IMR-90 (cell line): Measurements from ENCODE around the gene INPP5B. TPM values are rescaled to one million over a fixed set of nuclear protein-coding genes. Genes with fewer than 3 reads are reported as not detected.

ENCODE experiments used
- ATAC-seq: fragments of 200-7000 bp; cut with Tn5 transposase; 2 replicates; pipeline ENCODE4 v1.9.1; 2020; ENCODE audit warnings: low read depth, mild to moderate bottlenecking, moderate library complexity
- BruUV-seq: library from RNA; stranded (reverse); fragments of 400-500 nt; replicated peaks from 2 replicates; lab custom pipeline; 2021; lab: Mats Ljungman, UMichigan
- CTCF ChIA-PET: fragments of 300-600 bp; formaldehyde crosslinking; extraction: SDS; loops from one replicate; lab custom pipeline; 2021; ENCODE audit warnings: antibody characterized with exemption; lab: Yijun Ruan, JAX
- POLR2A ChIA-PET: fragments of 300-600 bp; sonication (Branson Sonifier 250); formaldehyde crosslinking; loops from one replicate; lab custom pipeline; 2022; ENCODE audit warnings: antibody characterized with exemption; ENCODE audit not compliant: unreplicated experiment; lab: Charles Lee
- DNase-seq: peaks from one replicate; pipeline ENCODE4 v3.0.0; 2013
- H2AFZ ChIP-seq: replicated peaks from 2 replicates; pipeline ENCODE3; 2013; ENCODE audit warnings: low read length, mild to moderate bottlenecking; ENCODE audit not compliant: poor library complexity
- H2AK5ac ChIP-seq: 2 replicates; pipeline ENCODE4 v1.6.1; 2013; ENCODE audit warnings: low read depth, low read length, inconsistent platforms
- H2AK9ac ChIP-seq: replicated peaks from 2 replicates; pipeline ENCODE3; 2013; ENCODE audit warnings: mild to moderate bottlenecking, low read depth, low read length, moderate library complexity; ENCODE audit not compliant: poor library complexity
- H2BK120ac ChIP-seq: 2 replicates; pipeline ENCODE4 v1.6.1; 2013; ENCODE audit warnings: low read depth, low read length, inconsistent platforms
- H2BK15ac ChIP-seq: 3 replicates; pipeline ENCODE4 v1.6.1; 2013; ENCODE audit warnings: low read depth, low read length, inconsistent platforms
- H2BK20ac ChIP-seq: 2 replicates; pipeline ENCODE4 v1.6.1; 2013; ENCODE audit warnings: low read depth, mild to moderate bottlenecking, inconsistent platforms, low read length, moderate library complexity
- H2BK5ac ChIP-seq: 2 replicates; pipeline ENCODE4 v1.6.1; 2013; ENCODE audit warnings: mild to moderate bottlenecking, low read depth, low read length, inconsistent platforms; ENCODE audit not compliant: poor library complexity, severe bottlenecking
- H3K14ac ChIP-seq: replicated peaks from 2 replicates; pipeline ENCODE4 v1.6.1; 2013; ENCODE audit warnings: low read depth, low read length, inconsistent platforms
- H3K18ac ChIP-seq: 2 replicates; pipeline ENCODE4 v1.6.1; 2013; ENCODE audit warnings: low read depth, low read length, control low read depth
- H3K23ac ChIP-seq: 2 replicates; pipeline ENCODE4 v1.6.1; 2013; ENCODE audit warnings: low read depth, low read length, inconsistent platforms
- H3K27ac ChIP-seq: 2 replicates; pipeline ENCODE4 v1.5.1; 2013; ENCODE audit warnings: mild to moderate bottlenecking, control low read depth, low read length; ENCODE audit not compliant: insufficient read depth
- H3K27me3 ChIP-seq: 2 replicates; pipeline ENCODE4 v1.6.1; 2013; ENCODE audit warnings: low read length; ENCODE audit not compliant: control insufficient read depth, insufficient read depth
- H3K36me3 ChIP-seq: 2 replicates; pipeline ENCODE4 v1.6.1; 2013; ENCODE audit warnings: low read length, mixed read lengths; ENCODE audit not compliant: control insufficient read depth, insufficient read depth
- H3K4ac ChIP-seq: 2 replicates; pipeline ENCODE4 v1.6.1; 2013; ENCODE audit warnings: low read depth, low read length, inconsistent platforms
- H3K4me1 ChIP-seq: 2 replicates; pipeline ENCODE4 v1.6.1; 2013; ENCODE audit warnings: low read length, mixed read lengths; ENCODE audit not compliant: control insufficient read depth, insufficient read depth
- H3K4me2 ChIP-seq: 2 replicates; pipeline ENCODE4 v1.6.1; 2013; ENCODE audit warnings: low read depth, mild to moderate bottlenecking, control low read depth, low read length, moderate library complexity
- H3K4me3 ChIP-seq: 2 replicates; pipeline ENCODE4 v1.5.1; 2013; ENCODE audit warnings: low read depth, mild to moderate bottlenecking, control low read depth, low read length, moderate library complexity; ENCODE audit not compliant: insufficient read depth
- H3K56ac ChIP-seq: 2 replicates; pipeline ENCODE4 v1.6.1; 2013; ENCODE audit warnings: low read length, inconsistent platforms; ENCODE audit not compliant: insufficient read depth; ENCODE audit errors: extremely low read depth
- H3K79me1 ChIP-seq, 2 experiments: 2 replicates each; pipeline ENCODE4 v1.6.1; 2013; ENCODE audit warnings: low read length in 2 of 2, inconsistent platforms in 1 of 2, low read depth in 1 of 2
- H3K9ac ChIP-seq: 2 replicates; pipeline ENCODE4 v1.6.1; 2013; ENCODE audit warnings: low read depth, low read length, control low read depth
- H3K9me1 ChIP-seq: 2 replicates; pipeline ENCODE4 v1.6.1; 2013; ENCODE audit warnings: low read length, inconsistent platforms; ENCODE audit not compliant: insufficient read depth
- H3K9me3 ChIP-seq: 2 replicates; pipeline ENCODE4 v1.6.1; 2013; ENCODE audit warnings: low read length; ENCODE audit not compliant: control insufficient read depth, insufficient read depth
- H4K20me1 ChIP-seq: 2 replicates; pipeline ENCODE4 v1.6.1; 2013; ENCODE audit warnings: low read length, inconsistent platforms; ENCODE audit not compliant: insufficient read depth
- H4K5ac ChIP-seq: 2 replicates; pipeline ENCODE4 v1.6.1; 2013; ENCODE audit warnings: mild to moderate bottlenecking, low read depth, low read length, control low read depth
- H4K8ac ChIP-seq, 2 experiments: 2 replicates each; pipeline ENCODE4 v1.6.1; 2013; ENCODE audit warnings: low read depth in 2 of 2, low read length in 2 of 2, control low read depth in 1 of 2, inconsistent platforms in 1 of 2
- H4K91ac ChIP-seq: 2 replicates; pipeline ENCODE4 v1.6.1; 2013; ENCODE audit warnings: low read depth, low read length, inconsistent platforms; ENCODE audit not compliant: insufficient read depth
- BHLHE40 ChIP-seq: fragments of 150-350 bp; IDR thresholded peaks from 2 replicates; pipeline ENCODE4 v1.6.1; 2016; ENCODE audit warnings: mild to moderate bottlenecking, low read depth, low read length
- CEBPB ChIP-seq: IDR thresholded peaks from 2 replicates; pipeline ENCODE4 v1.6.1; 2012; ENCODE audit warnings: low read depth, low read length, improper control_type of control experiment
- CHD1 ChIP-seq: IDR thresholded peaks from 2 replicates; pipeline ENCODE4 v1.6.1; 2012; ENCODE audit warnings: low read depth, low read length, improper control_type of control experiment
- CTCF ChIP-seq: conservative IDR thresholded peaks from 2 replicates; pipeline ENCODE4 v1.5.1; 2012; ENCODE audit warnings: mild to moderate bottlenecking, low read depth, low read length, improper control_type of control experiment
- ELK1 ChIP-seq: fragments of 150-350 bp; IDR thresholded peaks from 2 replicates; pipeline ENCODE4 v1.6.1; 2016; ENCODE audit warnings: low read depth, mild to moderate bottlenecking, low read length, moderate library complexity, borderline replicate concordance
- FOS ChIP-seq: fragments of 150-350 bp; IDR thresholded peaks from 2 replicates; pipeline ENCODE4 v1.6.1; 2016; ENCODE audit warnings: low read depth, low read length
- MAFK ChIP-seq: IDR thresholded peaks from 2 replicates; pipeline ENCODE4 v1.6.1; 2012; ENCODE audit warnings: low read depth, low read length, improper control_type of control experiment
- MAZ ChIP-seq: IDR thresholded peaks from 2 replicates; pipeline ENCODE4 v1.6.1; 2012; ENCODE audit warnings: low read depth, mild to moderate bottlenecking, low read length, improper control_type of control experiment, moderate library complexity, borderline replicate concordance
- MXI1 ChIP-seq: IDR thresholded peaks from 2 replicates; pipeline ENCODE4 v1.6.1; 2012; ENCODE audit warnings: low read depth, mild to moderate bottlenecking, low read length, moderate library complexity, borderline replicate concordance
- NFE2L2 ChIP-seq: fragments of 150-350 bp; IDR thresholded peaks from 2 replicates; pipeline ENCODE4 v1.6.1; 2016; ENCODE audit warnings: low read depth, mild to moderate bottlenecking, low read length
- POLR2A ChIP-seq: IDR thresholded peaks from 2 replicates; pipeline ENCODE4 v1.6.1; 2012; ENCODE audit warnings: mild to moderate bottlenecking, low read depth, low read length
- RAD21 ChIP-seq: IDR thresholded peaks from 2 replicates; pipeline ENCODE4 v1.6.1; 2012; ENCODE audit warnings: low read length, improper control_type of control experiment
- RCOR1 ChIP-seq: IDR thresholded peaks from 2 replicates; pipeline ENCODE4 v1.6.1; 2012; ENCODE audit warnings: mild to moderate bottlenecking, low read length, improper control_type of control experiment; ENCODE audit not compliant: insufficient replicate concordance
- RFX5 ChIP-seq: IDR thresholded peaks from 2 replicates; pipeline ENCODE4 v1.8.0; 2012; ENCODE audit warnings: low read depth, mild to moderate bottlenecking, low read length, moderate library complexity
- SMC3 ChIP-seq: fragments of 150-350 bp; IDR thresholded peaks from 2 replicates; pipeline ENCODE4 v1.6.1; 2016; ENCODE audit warnings: low read depth, mild to moderate bottlenecking, antibody characterized with exemption, low read length, moderate library complexity
- dilution Hi-C: fragments of 300-500 bp; cut with HindIII; formaldehyde crosslinking; loops from one replicate; pipeline ENCODE4 v1.14.3; 2018; ENCODE audit warnings: low sequenced_read_pairs; ENCODE audit not compliant: unreplicated experiment
- in situ Hi-C: fragments of 300-500 bp; cut with MboI; formaldehyde crosslinking; loops from 3 replicates; pipeline ENCODE4 v1.14.3; 2019; ENCODE audit warnings: low sequenced_read_pairs, inconsistent platforms, mixed read lengths
- intact Hi-C: fragments of 100-400 bp; cut with micrococcal nuclease; formaldehyde crosslinking; loops from 2 replicates; pipeline ENCODE4 v1.10.0; 2022
- polyA plus RNA-seq, 3 experiments: library from polyadenylated mRNA; depleted of rRNA; stranded (reverse); fragments of >200 nt; gene quantifications; 2 replicates each; pipeline ENCODE4 v1.2.3, GENCODE V29; 2012; ENCODE audit warnings: low replicate concordance in 1 of 3
- total RNA-seq: library from RNA; depleted of rRNA; stranded (reverse); fragments of >200 nt; gene quantifications from 2 replicates; pipeline ENCODE4 v1.2.3, GENCODE V29; 2012
- TF ChIP-seq, protein P1 (sequence below): fragments of 150-350 bp; IDR thresholded peaks from 2 replicates; pipeline ENCODE4 v1.6.1; 2017; ENCODE audit warnings: mild to moderate bottlenecking, antibody characterized with exemption, low read length, low read depth

The INPP5B gene
- total and polyA plus RNA-seq, 2 of the 4 experiments (the other 2 are of a cell fraction), result 9.4 to 20.4 TPM

- H3K4me1 ChIP-seq, result peaks cover 3% of the 10 kb centered on the region; the same call in 1 of the 2 replicates
- H4K5ac ChIP-seq, result no peak overlapping the region
- H3K23ac ChIP-seq, result no peak overlapping the region
- H2BK15ac ChIP-seq, result no peak overlapping the region
- no peak overlapping the region for H2AK9ac ChIP-seq
- no peak overlapping the region for H2AFZ ChIP-seq
- peaks cover 18% of the 10 kb centered on the region for H3K36me3 ChIP-seq
- H3K18ac ChIP-seq, result no peak overlapping the region
- no peak overlapping the region for H3K14ac ChIP-seq
- H4K20me1 ChIP-seq, result peaks cover 3% of the 10 kb centered on the region; the same call in 1 of the 2 replicates
- H3K4me2 ChIP-seq, result no peak overlapping the region
- peaks cover 40 to 67% of the 10 kb centered on the region in 2 experiments for H3K79me1 ChIP-seq
- H3K9ac ChIP-seq, result no peak overlapping the region
- H2BK20ac ChIP-seq, result no peak overlapping the region
- ChIA-PET POLR2A (no interaction called here), CTCF (no interaction called here)
- dilution Hi-C loops, result no loop called here
- intact Hi-C loops, result no loop called here
- ATAC-seq (no peak), DNase-seq (no peak)
- no TSS peak for BruUV-seq
- no peaks in the 10 kb centered on the region for H3K9me3 ChIP-seq
- no peak overlapping the region for H2BK5ac ChIP-seq
- H3K27me3 ChIP-seq, result no peaks in the 10 kb centered on the region
- no peak overlapping the region for H3K4me3 ChIP-seq
- no peak overlapping the region for H4K91ac ChIP-seq
- H3K56ac ChIP-seq, result no peak overlapping the region
- H2BK120ac ChIP-seq, result no peak overlapping the region
- no peak overlapping the region for H2AK5ac ChIP-seq
- no peak overlapping the region for H4K8ac ChIP-seq
- TF ChIP-seq FOS (no peak), CEBPB (no peak), SMC3 (no peak), MAFK (no peak), MAZ (no peak), RFX5 (no peak), POLR2A (no peak), MXI1 (no peak), BHLHE40 (no peak), RCOR1 (no peak), NFE2L2 (no peak), CTCF (no peak), ELK1 (no peak), RAD21 (no peak), CHD1 (no peak)
- TF ChIP-seq, protein P1, sequence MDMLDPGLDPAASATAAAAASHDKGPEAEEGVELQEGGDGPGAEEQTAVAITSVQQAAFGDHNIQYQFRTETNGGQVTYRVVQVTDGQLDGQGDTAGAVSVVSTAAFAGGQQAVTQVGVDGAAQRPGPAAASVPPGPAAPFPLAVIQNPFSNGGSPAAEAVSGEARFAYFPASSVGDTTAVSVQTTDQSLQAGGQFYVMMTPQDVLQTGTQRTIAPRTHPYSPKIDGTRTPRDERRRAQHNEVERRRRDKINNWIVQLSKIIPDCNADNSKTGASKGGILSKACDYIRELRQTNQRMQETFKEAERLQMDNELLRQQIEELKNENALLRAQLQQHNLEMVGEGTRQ, result no peak
- no peak overlapping the region for H3K4ac ChIP-seq
- H3K9me1 ChIP-seq, result peaks cover 8% of the 10 kb centered on the region
- in situ Hi-C loops, result no loop called here
- no peak overlapping the region for H3K27ac ChIP-seq
Observed at GRCh38 chr1:37844536-37844935, 102.3 kb downstream of the INPP5B start.
